ENCODE data around the gene SETD5. TPM values are rescaled to one million over a fixed set of nuclear protein-coding genes. Genes with fewer than 3 reads are reported as not detected.

The SETD5 gene
- polyA plus RNA-seq, 1 donor (not counting 4 experiments of a cell fraction or from before 2014, with no cell fraction given), result 37.8 TPM

DNA sequence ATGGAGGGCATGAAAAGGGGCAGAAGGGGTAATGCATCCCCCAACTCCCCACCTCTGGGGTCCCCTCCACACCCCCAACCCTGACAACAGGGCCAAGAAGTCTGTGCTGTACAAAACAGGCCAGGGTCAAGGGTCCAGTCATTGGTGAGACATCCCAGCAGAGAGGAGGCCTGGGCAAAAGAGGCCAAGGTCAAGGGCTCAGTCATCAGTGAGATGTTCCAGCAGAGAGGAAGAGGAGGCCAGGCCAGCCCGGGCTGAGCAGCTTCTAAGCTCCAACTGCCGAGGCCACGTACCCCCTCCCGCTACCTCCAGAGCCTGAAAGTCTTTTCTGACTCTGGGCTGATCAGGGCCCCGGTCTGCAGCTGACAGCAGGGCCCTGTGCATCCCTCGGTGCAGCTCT, 103.8 kb downstream of the SETD5 start:
- Histone ChIP-seq H3K27me3 (ENCODE audit: control insufficient read depth, extremely low read depth, insufficient read depth, low read length) (peaks cover 6% of the 10 kb centered on the region), H3K4me1 (ENCODE audit: control insufficient read depth, extremely low read depth, insufficient read depth, low read length) (peaks cover 20% of the 10 kb centered on the region), H3K9me1 (ENCODE audit: control insufficient read depth, extremely low read depth, insufficient read depth, low read length) (no peaks in the 10 kb centered on the region), H3K9me3 (ENCODE audit: control insufficient read depth, low read depth, low read length) (no peaks in the 10 kb centered on the region), H3K9ac (ENCODE audit: control insufficient read depth, extremely low read depth, insufficient read depth, low read length) (no peak overlapping the region), H3K27ac (ENCODE audit: control insufficient read depth, insufficient read depth, low read length) (no peak overlapping the region), H3K4me2 (ENCODE audit: control insufficient read depth, extremely low read depth, insufficient read depth, low read depth, low read length) (no peak overlapping the region), H3K36me3 (ENCODE audit: control insufficient read depth in 2 of 2, extremely low read depth in 1 of 2, insufficient read depth in 2 of 2, low read length in 2 of 2) (no peaks in the 10 kb centered on the region), H4K20me1 (ENCODE audit: control insufficient read depth, extremely low read depth, insufficient read depth, low read length) (no peaks in the 10 kb centered on the region), H3K79me2 (ENCODE audit: control insufficient read depth, insufficient read depth, low read length) (no peaks in the 10 kb centered on the region), H3K4me3 (ENCODE audit: control insufficient read depth in 2 of 3, extremely low read depth in 1 of 3, insufficient read depth in 2 of 3, low read depth in 1 of 3, low read length in 3 of 3) (no peak overlapping the region), H2AFZ (ENCODE audit: control insufficient read depth, low read length) (no peak overlapping the region)
- no peak for DNase-seq (ENCODE audit: low read depth, low spot score)
- FAIRE-seq, result no peak
- dilution Hi-C loops (cut with MboI; ENCODE audit: extremely low pct_ligation_motif_present, low sequenced_read_pairs), result no loop called here
- TF ChIP-seq CTCF (optimal IDR thresholded peaks at IDR 0.05 in 1 of 3, IDR thresholded peaks at IDR 0.05 in 1 of 3, conservative IDR thresholded peaks at IDR 0.05 in 1 of 3; ENCODE audit: extremely low read depth in 1 of 3, insufficient read depth in 2 of 3, low read length in 3 of 3), result no peak
- no peak for TF ChIP-seq EZH2 (IDR thresholded peaks at IDR 0.05; ENCODE audit: low read length)

- H2AFZ ChIP-seq (ENCODE audit: control insufficient read depth, low read length), result no peak overlapping the region
- H3K79me2 ChIP-seq (ENCODE audit: control insufficient read depth, insufficient read depth, low read length), result no peaks in the 10 kb centered on the region
- dilution Hi-C loops (cut with MboI; ENCODE audit: extremely low pct_ligation_motif_present, low sequenced_read_pairs), result no loop called here
- H3K27me3 ChIP-seq (ENCODE audit: control insufficient read depth, extremely low read depth, insufficient read depth, low read length), result peaks cover 14% of the 10 kb centered on the region
- no peaks in the 10 kb centered on the region for H3K36me3 ChIP-seq (ENCODE audit: control insufficient read depth in 2 of 2, extremely low read depth in 1 of 2, insufficient read depth in 2 of 2, low read length in 2 of 2)
- H3K9me3 ChIP-seq (ENCODE audit: control insufficient read depth, low read depth, low read length), result no peaks in the 10 kb centered on the region
- peaks cover 10% of the 10 kb centered on the region for H3K4me1 ChIP-seq (ENCODE audit: control insufficient read depth, extremely low read depth, insufficient read depth, low read length)
- H4K20me1 ChIP-seq (ENCODE audit: control insufficient read depth, extremely low read depth, insufficient read depth, low read length), result no peaks in the 10 kb centered on the region
- H3K9me1 ChIP-seq (ENCODE audit: control insufficient read depth, extremely low read depth, insufficient read depth, low read length), result no peaks in the 10 kb centered on the region
- no peak overlapping the region for H3K27ac ChIP-seq (ENCODE audit: control insufficient read depth, insufficient read depth, low read length)
- no peak overlapping the region for H3K4me2 ChIP-seq (ENCODE audit: control insufficient read depth, extremely low read depth, insufficient read depth, low read depth, low read length)
- FAIRE-seq (peak; percentile 65), DNase-seq (ENCODE audit: low read depth, low spot score) (peak; percentile 46)
- peak; percentile 89 to 98 (median 91) for TF ChIP-seq CTCF (optimal IDR thresholded peaks at IDR 0.05 in 1 of 3, IDR thresholded peaks at IDR 0.05 in 1 of 3, conservative IDR thresholded peaks at IDR 0.05 in 1 of 3; ENCODE audit: extremely low read depth in 1 of 3, insufficient read depth in 2 of 3, low read length in 3 of 3)
- no peak for TF ChIP-seq EZH2 (IDR thresholded peaks at IDR 0.05; ENCODE audit: low read length)
- no peak overlapping the region for H3K9ac ChIP-seq (ENCODE audit: control insufficient read depth, extremely low read depth, insufficient read depth, low read length)
- no peak overlapping the region for H3K4me3 ChIP-seq (ENCODE audit: control insufficient read depth in 2 of 3, extremely low read depth in 1 of 3, insufficient read depth in 2 of 3, low read depth in 1 of 3, low read length in 3 of 3)
These were observed 105.9 kb downstream of the SETD5 start for GRCh38 chr3:9503283-9503682.
